Spleen (tissue), 11 donors: Measurements from ENCODE around the gene MED12L. TPM values are rescaled to one million over a fixed set of nuclear protein-coding genes. Genes with fewer than 3 reads are reported as not detected.

ENCODE experiments used
- DNase-seq: peaks from one replicate; pipeline ENCODE4 v3.0.0-alpha.2; 2020
- H3K27ac ChIP-seq, 8 donors: fragments of 200-600 bp; sonication (generic) in 7 of 8; 1 replicate in 4 of 8; 2 replicates in 4 of 8; pipeline versions ENCODE4 v1.5.0 to v1.8.0; 2016 to 2021; ENCODE audit warnings: inconsistent platforms in 4 of 8, mild to moderate bottlenecking in 4 of 8, moderate library complexity in 1 of 8
- H3K27me3 ChIP-seq, 7 donors: fragments of 200-600 bp; sonication (generic) in 6 of 7; replicated peaks in 1 of 7; 1 replicate in 4 of 7; 2 replicates in 3 of 7; pipeline versions ENCODE4 v1.5.0 to v1.8.0; 2016 to 2021; ENCODE audit warnings: inconsistent platforms in 3 of 7, mild to moderate bottlenecking in 1 of 7
- H3K36me3 ChIP-seq, 6 donors: fragments of 200-600 bp; sonication (generic) in 5 of 6; 1 replicate in 4 of 6; 2 replicates in 2 of 6; pipeline versions ENCODE4 v1.5.0 to v1.8.0; 2016 to 2021; ENCODE audit warnings: inconsistent platforms in 2 of 6
- H3K4me1 ChIP-seq, 6 donors: fragments of 200-600 bp; sonication (generic) in 5 of 6; 1 replicate in 3 of 6; 2 replicates in 3 of 6; pipeline versions ENCODE4 v1.5.0 to v1.8.0; 2016 to 2021; ENCODE audit warnings: inconsistent platforms in 3 of 6
- H3K4me3 ChIP-seq, 8 donors: fragments of 200-600 bp; sonication (generic) in 7 of 8; 1 replicate in 4 of 8; 2 replicates in 4 of 8; pipeline versions ENCODE4 v1.5.0 to v1.8.0; 2016 to 2021; ENCODE audit warnings: inconsistent platforms in 4 of 8, mild to moderate bottlenecking in 4 of 8, moderate library complexity in 2 of 8
- H3K9me3 ChIP-seq, 8 donors: fragments of 200-600 bp; sonication (generic) in 7 of 8; 1 replicate in 4 of 8; 2 replicates in 4 of 8; pipeline versions ENCODE4 v1.5.0 to v1.8.0; 2016 to 2021; ENCODE audit warnings: inconsistent platforms in 4 of 8
- POLR2A ChIP-seq, 3 donors: fragments of 450-650 bp; IDR thresholded peaks; one replicate each; pipeline ENCODE4 v1.5.1; 2017; ENCODE audit warnings: antibody characterized with exemption in 3 of 3, mild to moderate bottlenecking in 1 of 3
- POLR2AphosphoS5 ChIP-seq, 3 donors: sonication (generic); formaldehyde crosslinking; IDR thresholded peaks; one replicate each; pipeline ENCODE4 v1.5.1; 2017; ENCODE audit warnings: antibody characterized with exemption in 3 of 3
- WGBS, 5 donors: extraction: QIAGEN DNeasy Blood & Tissue Kit in 3 of 5; methylation state at CpG; one replicate each; pipeline versions ENCODE4 v1.1.5 to v1.1.7; 2013 to 2018; 5-methylcytosine and 5-hydroxymethylcytosine counted together
- intact Hi-C: fragments of 100-400 bp; cut with DNase I; formaldehyde crosslinking; loops from one replicate; pipeline ENCODE4 v1.15.0; 2023; ENCODE audit warnings: low total_unique reads
- polyA plus RNA-seq, 3 donors: library from polyadenylated mRNA; stranded (reverse); fragments of 200-250 nt; gene quantifications; one replicate each; pipeline ENCODE4 v1.2.1, GENCODE V29; 2013
- total RNA-seq, 7 donors: library from RNA; depleted of rRNA in 3 of 7; stranded (reverse); fragments of >200 nt in 3 of 7; fragmentation: NEBNext Ultra II Directional in 4 of 7; extraction: Animal tissue kit (Norgen Biotek cat#: 25700) in 4 of 7; gene quantifications; one replicate each; pipeline versions ENCODE4 v1.1.0 to v1.2.1, GENCODE V29; 2016 to 2021
- TF ChIP-seq, protein P1 (sequence below), 11 experiments: fragments of 200-600 bp in 7 of 11; fragments of 450-650 bp in 4 of 11; sonication (generic) in 4 of 11; IDR thresholded peaks in 8 of 11; conservative IDR thresholded peaks in 3 of 11; 1 replicate in 7 of 11; 2 replicates in 4 of 11; pipeline versions ENCODE4 v1.4.0 to v1.8.0; 2016 to 2021; ENCODE audit warnings: antibody characterized with exemption in 11 of 11, inconsistent platforms in 4 of 11, mild to moderate bottlenecking in 1 of 11
- donor health status: healthy with polysubstance abuse.
- donor health status: DM: no; HTN: no; CAD: no; lungs with moderate emphysema.
- donor health status: DM: no; HTN: no; CAD: no.
- donor health status: Bipolar disorder and iron deficiency.
- donor health status: healthy.
- donor health status: DM: no; HTN: no; CAD: no.
- donor health status: DM: yes; HTN: yes; CAD: no.

Gene MED12L
- total and polyA plus RNA-seq, 10 donors = 0.02 to 4.5 (median 1.5) TPM

DNA sequence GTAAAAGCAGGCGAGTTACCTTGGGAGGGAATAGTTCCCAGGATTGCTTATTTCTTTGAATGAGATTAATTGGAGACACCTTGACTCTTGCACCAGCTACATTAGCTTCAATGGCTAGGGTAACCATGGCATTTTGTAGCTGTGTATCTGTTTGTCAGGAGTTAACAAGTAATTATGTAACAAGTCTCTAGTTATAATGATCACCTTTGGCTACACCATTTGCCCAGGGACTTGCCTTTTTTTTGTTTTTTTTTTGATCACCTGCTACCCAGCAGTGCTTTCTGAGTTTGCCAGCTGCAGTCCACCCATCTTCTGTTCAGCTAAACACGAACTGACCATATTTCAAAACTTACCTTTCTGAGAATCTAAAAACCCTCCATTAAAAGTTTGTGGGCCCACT lies 2.2 kb downstream of the MED12L start:
- no peak for DNase-seq
- intact Hi-C loops = no loop called here
- no peaks in the 10 kb centered on the region for H3K36me3 ChIP-seq
- TF ChIP-seq, protein P1, sequence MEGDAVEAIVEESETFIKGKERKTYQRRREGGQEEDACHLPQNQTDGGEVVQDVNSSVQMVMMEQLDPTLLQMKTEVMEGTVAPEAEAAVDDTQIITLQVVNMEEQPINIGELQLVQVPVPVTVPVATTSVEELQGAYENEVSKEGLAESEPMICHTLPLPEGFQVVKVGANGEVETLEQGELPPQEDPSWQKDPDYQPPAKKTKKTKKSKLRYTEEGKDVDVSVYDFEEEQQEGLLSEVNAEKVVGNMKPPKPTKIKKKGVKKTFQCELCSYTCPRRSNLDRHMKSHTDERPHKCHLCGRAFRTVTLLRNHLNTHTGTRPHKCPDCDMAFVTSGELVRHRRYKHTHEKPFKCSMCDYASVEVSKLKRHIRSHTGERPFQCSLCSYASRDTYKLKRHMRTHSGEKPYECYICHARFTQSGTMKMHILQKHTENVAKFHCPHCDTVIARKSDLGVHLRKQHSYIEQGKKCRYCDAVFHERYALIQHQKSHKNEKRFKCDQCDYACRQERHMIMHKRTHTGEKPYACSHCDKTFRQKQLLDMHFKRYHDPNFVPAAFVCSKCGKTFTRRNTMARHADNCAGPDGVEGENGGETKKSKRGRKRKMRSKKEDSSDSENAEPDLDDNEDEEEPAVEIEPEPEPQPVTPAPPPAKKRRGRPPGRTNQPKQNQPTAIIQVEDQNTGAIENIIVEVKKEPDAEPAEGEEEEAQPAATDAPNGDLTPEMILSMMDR (IDR thresholded peaks at IDR 0.05 in 8 of 11, conservative IDR thresholded peaks at IDR 0.05 in 3 of 11) = no peak
- TF ChIP-seq POLR2A (IDR thresholded peaks at IDR 0.05) (no peak), POLR2AphosphoS5 (IDR thresholded peaks at IDR 0.05) (no peak)
- H3K4me1 ChIP-seq = peaks cover 10 to 36% (median 28%) of the 10 kb centered on the region in 6 donors
- 57 to 80% (median 73%) methylated on average over 2 of the region's 2 CpGs for WGBS, 5 donors
- H3K27me3 ChIP-seq = peaks cover 0 to 52% (median 34%) of the 10 kb centered on the region in 7 donors
- no peaks in the 10 kb centered on the region for H3K9me3 ChIP-seq
- no peak overlapping the region for H3K4me3 ChIP-seq
- H3K27ac ChIP-seq = no peak overlapping the region

GRCh38 chr3:151091685-151092345 lies 6.4 kb downstream of the MED12L start:
- DNase-seq = no peak
- Histone ChIP-seq H3K36me3 (no peaks in the 10 kb centered on the region), H3K4me1 (peaks cover 0 to 14% (median 7%) of the 10 kb centered on the region in 6 donors), H3K27me3 (peaks cover 0 to 10% (median 6%) of the 10 kb centered on the region in 7 donors), H3K4me3 (no peak overlapping the region), H3K27ac (no peak overlapping the region), H3K9me3 (no peaks in the 10 kb centered on the region)
- 59 to 79% (median 68%) methylated on average over 3 of the region's 3 CpGs for WGBS, 5 donors
- TF ChIP-seq, protein P1 (IDR thresholded peaks at IDR 0.05 in 8 of 11, conservative IDR thresholded peaks at IDR 0.05 in 3 of 11) = no peak
- TF ChIP-seq POLR2AphosphoS5 (IDR thresholded peaks at IDR 0.05) (no peak), POLR2A (IDR thresholded peaks at IDR 0.05) (no peak)
- intact Hi-C loops = no loop called here

DNA sequence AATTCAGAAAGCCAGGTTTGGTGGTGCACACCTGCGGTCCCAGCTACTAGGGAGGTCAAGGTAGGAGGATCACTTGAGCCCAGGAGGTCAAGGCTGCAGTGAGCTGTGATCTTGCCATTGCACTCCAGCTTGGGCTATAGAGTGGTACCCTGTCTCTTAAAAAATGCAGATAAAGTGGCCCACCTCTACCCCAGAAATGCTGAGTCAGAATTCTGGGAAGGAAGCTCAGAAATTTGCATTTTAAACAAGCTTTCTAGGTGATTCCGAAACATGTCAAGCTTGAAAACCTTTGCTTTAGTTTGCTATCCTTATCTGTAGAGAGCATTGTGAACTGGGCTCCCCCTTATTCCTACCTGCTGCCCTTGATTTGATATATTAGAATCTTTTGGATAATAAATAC lies 7.7 kb downstream of the MED12L start:
- Histone ChIP-seq H3K36me3 (no peaks in the 10 kb centered on the region), H3K4me1 (peaks cover 0 to 6% (median 0%) of the 10 kb centered on the region in 6 donors)
- intact Hi-C loops = no loop called here

DNA sequence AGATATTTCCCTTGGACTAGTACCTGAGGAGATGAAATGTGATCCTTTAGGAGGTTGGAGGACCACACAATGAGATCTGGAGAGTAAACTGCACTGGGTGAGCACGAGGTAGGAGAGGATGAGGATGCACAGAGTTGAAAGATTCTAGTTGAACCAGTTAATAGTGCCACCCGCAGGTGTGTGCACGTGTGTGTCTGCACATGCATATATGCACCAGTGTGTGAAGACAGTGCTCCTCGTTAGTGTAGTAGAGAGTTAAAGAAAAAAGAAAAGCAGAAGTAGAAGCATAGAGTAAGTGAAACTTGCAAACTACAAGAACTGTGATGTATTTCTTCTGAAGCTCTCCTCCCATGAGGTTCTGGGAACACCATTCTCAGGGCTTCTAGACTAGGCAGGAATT lies 8.4 kb downstream of the MED12L start:
- intact Hi-C loops = no loop called here
- Histone ChIP-seq H3K4me3 (no peak overlapping the region), H3K4me1 (peaks cover 0 to 6% (median 0%) of the 10 kb centered on the region in 6 donors), H3K36me3 (no peaks in the 10 kb centered on the region), H3K27ac (no peak overlapping the region), H3K27me3 (no peaks in the 10 kb centered on the region), H3K9me3 (no peaks in the 10 kb centered on the region)
- no peak for TF ChIP-seq POLR2A (IDR thresholded peaks at IDR 0.05)
- TF ChIP-seq, protein P1 (IDR thresholded peaks at IDR 0.05 in 8 of 11, conservative IDR thresholded peaks at IDR 0.05 in 3 of 11) = no peak
- no peak for TF ChIP-seq POLR2AphosphoS5 (IDR thresholded peaks at IDR 0.05)
- 27 to 45% (median 33%) methylated on average over 4 of the region's 4 CpGs for WGBS, 5 donors
- DNase-seq = no peak

More for the DNA sequence above, 7.7 kb downstream of the MED12L start:
- no peak for TF ChIP-seq POLR2AphosphoS5 (IDR thresholded peaks at IDR 0.05)
- no peak for TF ChIP-seq POLR2A (IDR thresholded peaks at IDR 0.05)
- TF ChIP-seq, protein P1 (IDR thresholded peaks at IDR 0.05 in 8 of 11, conservative IDR thresholded peaks at IDR 0.05 in 3 of 11) = no peak
- H3K9me3 ChIP-seq = no peaks in the 10 kb centered on the region
- H3K4me3 ChIP-seq = no peak overlapping the region
- no peaks in the 10 kb centered on the region for H3K27me3 ChIP-seq
- WGBS, 5 donors = 72 to 92% (median 79%) methylated on average over 2 of the region's 2 CpGs
- no peak overlapping the region for H3K27ac ChIP-seq
- DNase-seq = no peak
